Immature natural killer cell (primary cell): ENCODE results near the gene FGGY. TPM values are rescaled to one million over a fixed set of nuclear protein-coding genes. Genes with fewer than 3 reads are reported as not detected.

Experiments used
- DNase-seq, 3 donors: peaks; one replicate each; pipeline ENCODE4 v3.0.0; 2022; ENCODE audit warnings: mixed read lengths in 1 of 3
- H3K27ac Mint-ChIP-seq, 6 donors: one replicate each; pipeline ENCODE4 v1.8.0; 2020; ENCODE audit warnings: mixed read lengths in 6 of 6, mild to moderate bottlenecking in 5 of 6, inconsistent platforms in 4 of 6, moderate library complexity in 3 of 6
- H3K27me3 Mint-ChIP-seq, 3 donors: one replicate each; pipeline ENCODE4 v1.8.0; 2020 to 2021; ENCODE audit warnings: low read depth in 3 of 3, mild to moderate bottlenecking in 3 of 3, mixed read lengths in 3 of 3, moderate library complexity in 3 of 3, inconsistent platforms in 1 of 3
- H3K36me3 Mint-ChIP-seq, 3 donors: one replicate each; pipeline ENCODE4 v1.8.0; 2020; ENCODE audit warnings: mixed read lengths in 3 of 3, inconsistent platforms in 2 of 3, mild to moderate bottlenecking in 2 of 3
- H3K4me1 Mint-ChIP-seq, 2 donors: one replicate each; pipeline ENCODE4 v1.8.0; 2020; ENCODE audit warnings: inconsistent platforms in 2 of 2, mild to moderate bottlenecking in 2 of 2, mixed read lengths in 2 of 2, moderate library complexity in 1 of 2
- H3K4me3 Mint-ChIP-seq, 5 donors: one replicate each; pipeline ENCODE4 v1.8.0; 2020; ENCODE audit warnings: mild to moderate bottlenecking in 5 of 5, mixed read lengths in 5 of 5, inconsistent platforms in 3 of 5, moderate library complexity in 3 of 5
- H3K9me3 Mint-ChIP-seq, 6 donors: one replicate each; pipeline ENCODE4 v1.8.0; 2020; ENCODE audit warnings: mild to moderate bottlenecking in 6 of 6, mixed read lengths in 6 of 6, inconsistent platforms in 4 of 6, moderate library complexity in 3 of 6
- polyA plus RNA-seq, 3 donors: library from polyadenylated mRNA; unstranded; fragments of 300-500 nt; fragmentation: Illumina TruSeq; gene quantifications; one replicate each; pipeline ENCODE4 v1.2.3, GENCODE V29; 2021

FGGY gene
- polyA plus RNA-seq, 3 donors from 2014 or later: 4.0 to 8.4 (median 5.1) TPM

DNA sequence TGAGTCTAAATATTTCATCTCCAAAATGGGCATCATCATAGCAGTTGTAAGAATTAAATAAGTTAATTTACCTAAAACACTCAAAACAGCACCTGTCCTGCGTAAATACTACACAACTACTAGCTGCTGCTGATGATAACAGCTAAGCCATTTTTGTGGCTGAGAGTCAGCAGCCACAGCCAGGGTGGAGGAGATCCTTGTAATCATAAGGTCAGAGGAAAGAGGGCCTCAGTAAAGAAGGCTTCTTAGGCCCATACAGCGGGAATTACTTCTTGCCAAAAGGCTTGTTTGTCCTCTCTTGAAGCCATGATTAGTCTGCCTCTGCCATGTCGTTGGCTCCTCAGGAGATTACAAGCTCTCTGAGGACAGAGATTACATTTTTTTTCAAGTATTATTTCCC lies 245.0 kb downstream of the FGGY start:
- Mint-ChIP-seq H3K4me3 (no peak overlapping the region), H3K4me1 (peaks cover 27 to 32% of the 10 kb centered on the region in 2 donors), H3K27ac (peak overlapping the region in 2 of 6 donors; percentile 35 to 47), H3K27me3 (peaks cover 0 to 1% (median 0%) of the 10 kb centered on the region in 3 donors), H3K9me3 (no peaks in the 10 kb centered on the region), H3K36me3 (no peaks in the 10 kb centered on the region)
- no peak for DNase-seq

DNA sequence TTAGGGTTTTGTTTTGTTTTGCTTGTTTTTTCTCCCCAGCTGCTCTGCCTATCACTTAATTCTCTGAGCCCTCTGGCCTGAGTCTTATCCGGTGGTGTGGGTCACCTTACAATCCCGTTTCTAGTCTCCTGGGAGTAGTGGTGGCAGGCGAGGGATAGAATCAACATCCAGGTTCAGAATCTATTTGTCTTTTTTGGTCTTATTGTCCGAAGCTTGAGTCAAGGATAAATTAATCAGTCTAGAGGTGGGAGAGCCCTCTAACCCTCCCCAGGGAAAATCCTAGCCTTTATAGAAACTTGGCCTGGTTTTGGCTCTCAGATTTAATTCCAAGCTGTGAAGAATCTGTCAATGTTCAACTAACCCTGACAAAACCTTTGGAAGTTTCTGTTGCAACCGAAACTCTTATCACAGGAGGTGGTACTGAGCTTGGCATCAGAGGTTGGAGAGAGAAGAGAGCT lies 246.3 kb downstream of the FGGY start:
- H3K27ac Mint-ChIP-seq: peak overlapping the region in 5 of 6 donors; percentile 21 to 79 (median 43)
- DNase-seq: no peak
- peaks cover 27 to 33% of the 10 kb centered on the region in 2 donors for H3K4me1 Mint-ChIP-seq
- H3K9me3 Mint-ChIP-seq: no peaks in the 10 kb centered on the region
- no peaks in the 10 kb centered on the region for H3K36me3 Mint-ChIP-seq
- H3K27me3 Mint-ChIP-seq: peaks cover 0 to 2% (median 2%) of the 10 kb centered on the region in 3 donors
- H3K4me3 Mint-ChIP-seq: no peak overlapping the region

DNA sequence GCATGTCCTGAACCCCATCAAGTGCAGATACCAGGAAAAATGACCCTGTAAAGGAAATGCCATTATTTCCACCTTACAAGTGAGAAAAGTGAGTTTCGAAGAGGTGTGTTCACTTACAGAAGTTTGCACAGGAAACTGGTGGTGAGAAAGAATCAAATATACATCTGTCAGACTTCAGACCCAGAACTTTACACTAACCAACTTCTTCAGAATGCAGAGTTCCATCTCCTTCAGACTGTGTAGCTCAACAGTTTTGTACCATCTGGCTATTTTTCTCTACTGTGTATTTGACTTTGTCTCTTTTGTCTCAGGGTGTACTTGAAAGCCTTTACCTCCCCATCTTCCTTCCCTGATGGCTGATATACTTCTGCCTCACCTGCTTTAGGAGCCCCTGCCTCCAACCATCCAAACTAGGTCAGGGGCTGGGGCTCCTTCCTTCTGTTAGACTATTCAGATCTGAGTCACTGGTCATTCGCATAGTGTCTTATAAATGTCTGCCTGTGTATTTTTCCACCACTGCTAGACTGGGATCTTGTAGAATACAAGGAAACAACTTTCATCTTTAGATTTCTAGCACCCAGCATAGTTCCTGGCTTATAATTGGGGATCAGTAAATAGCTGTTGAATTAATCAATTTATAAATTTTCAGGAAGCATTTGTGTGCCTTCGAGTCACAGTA lies 247.9 kb downstream of the FGGY start:
- Mint-ChIP-seq H3K27ac (peak overlapping the region; percentile 30 to 85 (median 74)), H3K36me3 (no peaks in the 10 kb centered on the region), H3K4me1 (peaks cover 27 to 33% of the 10 kb centered on the region in 2 donors), H3K27me3 (peaks cover 0 to 3% (median 2%) of the 10 kb centered on the region in 3 donors), H3K4me3 (peak overlapping the region; percentile 48 to 68 (median 53)), H3K9me3 (peaks cover 0 to 2% (median 0%) of the 10 kb centered on the region in 6 donors)
- DNase-seq: peak in 1 of 3 donors; percentile 5

DNA sequence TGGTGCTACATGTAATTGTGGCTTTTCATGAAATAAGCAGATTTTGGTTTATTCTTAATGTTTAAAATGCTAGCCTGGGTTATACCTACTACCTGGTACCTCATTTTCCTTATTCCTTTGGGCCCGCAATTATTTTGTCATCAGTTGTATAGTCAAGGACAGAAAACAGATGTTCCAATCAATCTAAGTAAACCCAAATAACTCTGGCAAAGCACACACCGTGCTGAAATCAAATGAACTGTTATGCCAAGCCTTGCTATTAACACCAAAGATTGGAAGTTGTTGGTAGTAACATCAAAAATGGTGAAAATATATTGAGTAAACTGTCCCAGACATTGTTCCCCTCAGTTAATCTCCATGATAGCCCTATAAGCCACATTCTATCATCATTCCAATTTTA lies 248.9 kb downstream of the FGGY start:
- peaks cover 0 to 4% (median 2%) of the 10 kb centered on the region in 3 donors for H3K27me3 Mint-ChIP-seq
- H3K27ac Mint-ChIP-seq: peak overlapping the region in 2 of 6 donors; percentile 7 to 11
- peak overlapping the region in 1 of 5 donors; percentile 26 for H3K4me3 Mint-ChIP-seq
- H3K36me3 Mint-ChIP-seq: peaks cover 0 to 2% (median 0%) of the 10 kb centered on the region in 3 donors
- peaks cover 0 to 2% (median 0%) of the 10 kb centered on the region in 6 donors for H3K9me3 Mint-ChIP-seq
- H3K4me1 Mint-ChIP-seq: peaks cover 27 to 33% of the 10 kb centered on the region in 2 donors
- DNase-seq: no peak

DNA sequence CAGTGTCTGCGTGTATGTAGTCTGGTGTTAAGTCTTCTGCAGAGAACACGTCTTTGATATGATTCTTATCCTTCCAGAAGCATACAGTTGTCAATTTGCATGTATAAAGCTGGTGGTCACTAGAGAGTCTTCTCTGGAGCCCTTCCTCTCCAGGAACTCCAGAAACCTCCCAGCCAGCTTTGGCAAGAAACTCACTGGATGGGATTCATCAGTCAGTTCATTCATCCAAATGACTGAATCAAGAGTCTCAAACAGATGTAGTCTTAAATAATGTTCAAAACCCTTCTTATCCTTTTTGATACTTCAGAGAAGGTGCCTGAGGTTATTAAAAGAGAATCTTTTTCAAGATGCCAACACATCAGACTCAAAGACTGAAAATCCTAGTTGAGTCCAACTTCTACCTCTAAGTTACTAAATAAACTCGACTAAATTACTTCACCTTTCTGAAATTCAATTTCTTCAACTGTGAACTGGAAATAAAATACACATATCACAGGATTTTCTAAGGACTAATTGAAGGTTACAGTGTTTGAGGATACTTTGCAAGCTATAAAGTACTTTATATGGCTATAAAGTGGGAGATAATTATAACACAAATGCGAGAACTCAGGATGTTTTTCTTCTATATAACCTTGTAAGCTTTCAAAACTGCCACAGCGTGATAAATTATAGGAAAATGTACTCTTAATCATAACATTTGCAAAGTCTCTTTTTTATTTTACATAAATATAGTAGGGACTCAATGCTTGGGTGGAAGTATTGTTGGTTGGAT lies 252.4 kb downstream of the FGGY start:
- no peak for DNase-seq
- peaks cover 0 to 18% (median 4%) of the 10 kb centered on the region in 3 donors for H3K36me3 Mint-ChIP-seq
- peaks cover 0 to 5% (median 2%) of the 10 kb centered on the region in 3 donors for H3K27me3 Mint-ChIP-seq
- peaks cover 0 to 2% (median 0%) of the 10 kb centered on the region in 6 donors for H3K9me3 Mint-ChIP-seq
- H3K4me3 Mint-ChIP-seq: no peak overlapping the region
- no peak overlapping the region for H3K27ac Mint-ChIP-seq
- peaks cover 20 to 21% of the 10 kb centered on the region in 2 donors for H3K4me1 Mint-ChIP-seq

DNA sequence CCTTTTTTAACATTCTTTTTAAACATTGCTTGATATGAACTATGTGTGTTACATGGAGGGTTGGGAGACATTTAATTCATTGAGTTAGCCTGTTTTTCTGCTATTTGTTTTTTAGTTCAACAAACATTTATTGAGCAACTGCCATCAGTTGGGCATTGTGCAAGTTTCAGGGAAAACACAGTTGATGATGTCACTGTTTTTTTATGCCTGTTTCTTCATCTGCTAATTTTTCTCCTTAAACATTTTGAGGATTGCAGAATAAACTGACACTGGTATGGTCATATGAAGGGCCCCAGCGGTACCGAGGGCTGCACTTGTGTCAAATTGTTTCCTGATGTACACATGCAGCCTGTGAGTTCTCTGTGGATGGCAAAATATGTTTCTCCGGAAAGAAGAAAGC lies 253.0 kb downstream of the FGGY start:
- no peak overlapping the region for H3K4me3 Mint-ChIP-seq
- H3K27ac Mint-ChIP-seq: no peak overlapping the region
- H3K36me3 Mint-ChIP-seq: peaks cover 6 to 24% (median 11%) of the 10 kb centered on the region in 3 donors
- no peak for DNase-seq
- peaks cover 14% of the 10 kb centered on the region in 2 donors for H3K4me1 Mint-ChIP-seq
- peaks cover 0 to 5% (median 2%) of the 10 kb centered on the region in 3 donors for H3K27me3 Mint-ChIP-seq
- peaks cover 0 to 2% (median 0%) of the 10 kb centered on the region in 6 donors for H3K9me3 Mint-ChIP-seq

DNA sequence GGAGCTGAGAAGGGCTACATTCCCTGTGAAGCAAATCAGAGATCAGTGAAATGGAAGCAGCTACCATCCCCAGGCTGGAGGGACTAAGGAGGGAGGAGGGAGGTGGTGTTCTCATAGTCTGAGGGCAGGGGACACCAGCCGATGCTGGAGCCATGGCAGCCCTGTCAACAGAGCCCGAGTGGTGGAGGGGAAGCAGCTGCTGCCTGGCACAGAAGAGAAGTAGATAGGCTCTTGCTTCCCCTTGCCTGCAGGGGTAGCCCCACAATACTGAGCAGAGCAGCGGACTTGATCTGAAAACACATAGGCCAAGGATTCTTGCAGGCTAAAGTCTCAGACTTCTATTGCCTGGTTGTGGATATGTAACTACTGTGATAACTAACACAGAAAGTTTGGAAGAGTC lies 255.1 kb downstream of the FGGY start:
- DNase-seq: no peak
- H3K4me3 Mint-ChIP-seq: no peak overlapping the region
- peaks cover 0 to 5% (median 0%) of the 10 kb centered on the region in 6 donors for H3K9me3 Mint-ChIP-seq
- no peak overlapping the region for H3K27ac Mint-ChIP-seq
- peaks cover 0 to 5% (median 2%) of the 10 kb centered on the region in 3 donors for H3K27me3 Mint-ChIP-seq
- H3K4me1 Mint-ChIP-seq: peaks cover 0 to 1% of the 10 kb centered on the region in 2 donors
- peaks cover 18 to 34% (median 28%) of the 10 kb centered on the region in 3 donors for H3K36me3 Mint-ChIP-seq

DNA sequence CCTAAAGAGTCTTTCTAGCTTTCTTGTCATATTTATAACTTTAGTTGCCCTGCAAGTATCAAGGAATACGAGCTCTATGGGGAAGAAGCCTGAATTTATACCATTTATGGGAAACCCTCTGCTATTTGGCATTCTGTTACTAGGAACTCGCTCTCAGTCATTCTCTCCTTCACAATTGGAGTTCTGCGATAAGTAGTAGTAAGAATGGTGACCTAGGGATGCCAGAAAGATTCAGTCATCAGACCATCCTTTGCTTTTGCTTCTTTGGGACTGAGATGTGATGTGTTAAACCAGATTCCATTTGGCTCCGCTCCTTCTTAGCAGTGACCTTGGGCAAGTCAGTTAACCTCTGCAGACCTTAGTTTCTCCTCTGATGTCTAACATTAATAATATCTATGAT lies 256.5 kb downstream of the FGGY start:
- Mint-ChIP-seq H3K4me3 (no peak overlapping the region), H3K9me3 (peaks cover 4 to 15% (median 12%) of the 10 kb centered on the region in 6 donors), H3K27me3 (peaks cover 0 to 4% (median 3%) of the 10 kb centered on the region in 3 donors), H3K36me3 (peaks cover 29 to 48% (median 41%) of the 10 kb centered on the region in 3 donors), H3K4me1 (no peaks in the 10 kb centered on the region), H3K27ac (no peak overlapping the region)
- no peak for DNase-seq

DNA sequence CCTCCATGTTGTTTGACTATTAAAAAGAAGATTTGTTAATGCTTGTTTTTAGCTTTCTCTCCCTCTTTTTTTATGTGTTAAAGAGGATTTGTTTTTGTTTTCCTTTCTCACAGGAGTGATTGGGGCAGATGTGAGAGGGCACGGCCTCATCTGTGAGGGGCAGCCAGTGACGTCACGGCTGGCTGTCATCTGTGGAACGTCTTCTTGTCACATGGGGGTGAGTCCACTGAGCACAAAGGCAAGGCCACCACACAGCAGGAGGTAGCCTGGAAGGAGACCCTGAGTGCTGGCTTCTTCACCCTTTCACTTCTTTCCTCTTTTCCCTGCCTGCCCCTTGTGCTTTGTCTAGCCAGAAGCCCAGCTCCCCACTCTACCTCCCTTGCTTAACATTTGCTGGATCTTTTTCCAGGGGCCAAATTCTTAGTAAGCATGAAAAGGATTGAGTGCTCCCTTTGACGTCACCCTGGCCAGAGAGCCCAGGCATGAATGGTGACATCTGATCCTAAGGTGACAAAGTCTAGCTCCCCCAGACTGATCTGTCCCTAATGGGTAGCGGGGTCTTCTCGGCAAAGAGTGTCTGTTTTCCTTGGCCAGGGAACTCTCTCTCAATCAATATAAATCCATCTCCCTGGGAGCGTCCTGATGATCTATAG lies 257.2 kb downstream of the FGGY start:
- peaks cover 6 to 20% (median 17%) of the 10 kb centered on the region in 6 donors for H3K9me3 Mint-ChIP-seq
- H3K27ac Mint-ChIP-seq: no peak overlapping the region
- H3K4me3 Mint-ChIP-seq: no peak overlapping the region
- H3K27me3 Mint-ChIP-seq: peaks cover 0 to 4% (median 3%) of the 10 kb centered on the region in 3 donors
- H3K36me3 Mint-ChIP-seq: peaks cover 37 to 55% (median 48%) of the 10 kb centered on the region in 3 donors
- no peak for DNase-seq
- H3K4me1 Mint-ChIP-seq: no peaks in the 10 kb centered on the region

DNA sequence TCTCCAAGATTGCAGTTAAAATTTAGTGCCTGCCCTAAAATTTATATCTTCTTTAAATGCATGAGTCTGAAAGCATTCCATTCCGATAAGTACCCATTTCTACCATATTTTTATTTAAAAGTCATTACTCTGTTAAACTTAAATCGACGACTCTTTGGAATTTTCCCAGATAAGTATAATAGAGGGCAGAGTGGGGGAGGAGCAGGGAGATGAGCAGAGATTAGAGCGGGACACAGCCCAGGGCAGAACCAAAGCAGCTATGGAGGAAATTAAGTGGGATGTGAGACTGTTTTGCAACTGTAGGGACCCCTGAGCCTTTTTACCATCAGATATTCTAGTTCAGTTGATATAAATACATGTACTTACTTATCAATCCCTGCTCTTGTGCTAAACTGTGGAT lies 257.9 kb downstream of the FGGY start:
- no peak overlapping the region for H3K27ac Mint-ChIP-seq
- DNase-seq: no peak
- H3K27me3 Mint-ChIP-seq: peaks cover 0 to 4% (median 2%) of the 10 kb centered on the region in 3 donors
- H3K9me3 Mint-ChIP-seq: peaks cover 6 to 23% (median 17%) of the 10 kb centered on the region in 6 donors
- H3K4me3 Mint-ChIP-seq: no peak overlapping the region
- H3K4me1 Mint-ChIP-seq: peaks cover 0 to under 1% of the 10 kb centered on the region in 2 donors
- H3K36me3 Mint-ChIP-seq: peaks cover 39 to 60% (median 48%) of the 10 kb centered on the region in 3 donors

DNA sequence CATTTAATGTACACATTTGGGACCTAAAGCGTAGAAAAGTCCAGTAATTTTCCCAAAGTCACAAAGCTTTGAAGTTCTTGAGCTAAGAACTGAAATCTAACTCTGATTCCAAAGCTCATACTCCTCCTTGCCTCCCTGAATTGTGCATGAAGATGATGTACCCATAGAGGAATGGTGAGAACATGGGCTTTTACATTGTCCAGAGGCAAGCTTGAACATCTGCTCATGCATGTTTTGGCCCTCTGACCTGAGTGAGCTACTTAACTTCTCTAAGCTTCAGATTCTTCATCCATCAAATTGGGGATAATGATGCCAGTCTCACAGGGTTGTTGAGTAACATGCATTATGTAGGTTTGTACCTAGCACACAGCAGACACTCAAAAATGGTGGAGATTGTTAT lies 259.5 kb downstream of the FGGY start:
- peaks cover 0 to 4% (median 4%) of the 10 kb centered on the region in 3 donors for H3K27me3 Mint-ChIP-seq
- H3K36me3 Mint-ChIP-seq: peaks cover 39 to 53% (median 52%) of the 10 kb centered on the region in 3 donors
- no peak overlapping the region for H3K4me3 Mint-ChIP-seq
- peaks cover 8 to 17% of the 10 kb centered on the region in 2 donors for H3K4me1 Mint-ChIP-seq
- no peak overlapping the region for H3K27ac Mint-ChIP-seq
- DNase-seq: no peak
- H3K9me3 Mint-ChIP-seq: peaks cover 6 to 23% (median 17%) of the 10 kb centered on the region in 6 donors

DNA sequence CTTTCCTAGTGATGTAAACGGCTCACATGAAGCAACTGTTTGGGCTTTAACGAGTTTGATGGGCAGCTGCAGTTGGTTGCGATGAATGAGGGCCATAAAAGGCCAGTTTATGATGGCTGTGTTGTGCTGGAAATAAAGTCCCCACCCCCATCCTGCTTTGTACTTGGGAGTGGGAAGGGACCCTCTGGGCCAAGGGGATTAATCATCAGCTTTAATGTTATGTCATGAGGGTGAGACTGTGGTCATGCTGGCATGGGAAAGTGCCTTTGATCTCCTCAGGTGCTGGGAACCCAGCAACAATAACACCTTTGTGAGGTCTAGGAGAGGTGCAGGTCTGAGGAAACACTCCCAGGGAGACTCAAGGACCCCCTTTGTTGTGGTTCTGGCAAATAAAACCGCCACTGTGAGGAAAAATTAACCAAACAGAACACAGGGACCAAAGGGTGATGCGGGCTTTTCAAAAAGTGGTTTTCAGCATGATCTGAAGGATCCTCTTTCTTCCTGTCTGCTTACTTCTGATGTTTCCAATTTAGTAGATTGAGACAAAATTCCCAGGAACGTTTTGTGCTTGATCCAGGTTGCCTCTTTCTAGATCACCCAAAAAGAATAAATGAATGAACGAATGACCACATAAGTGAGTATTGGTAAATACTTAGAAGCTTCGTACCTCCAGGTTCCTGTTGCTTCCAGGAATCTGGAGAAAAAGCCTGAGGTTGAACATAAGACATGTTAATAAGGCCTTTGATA lies 260.1 kb downstream of the FGGY start:
- no peak for DNase-seq
- Mint-ChIP-seq H3K36me3 (peaks cover 39 to 52% (median 50%) of the 10 kb centered on the region in 3 donors), H3K4me3 (no peak overlapping the region), H3K4me1 (peaks cover 9 to 18% of the 10 kb centered on the region in 2 donors), H3K9me3 (peaks cover 6 to 23% (median 17%) of the 10 kb centered on the region in 6 donors), H3K27me3 (peaks cover 0 to 4% (median 4%) of the 10 kb centered on the region in 3 donors), H3K27ac (no peak overlapping the region)

DNA sequence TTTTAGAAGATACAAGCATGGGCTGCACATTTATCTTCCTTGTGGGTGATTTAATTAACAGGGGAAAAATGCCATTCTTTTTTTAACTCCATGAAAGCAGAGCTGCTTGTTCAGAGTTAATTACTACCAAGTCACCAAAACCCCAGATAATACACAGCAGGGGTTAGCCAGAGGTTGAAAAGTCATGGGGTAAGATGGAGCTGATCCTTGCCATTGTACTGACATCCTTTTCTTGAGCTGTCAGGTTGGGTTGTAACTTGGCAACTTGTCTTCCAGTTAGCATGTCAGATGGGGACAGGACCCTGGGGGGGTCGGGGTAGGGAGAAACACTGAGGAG lies 260.6 kb downstream of the FGGY start:
- no peak overlapping the region for H3K4me3 Mint-ChIP-seq
- no peak for DNase-seq
- no peak overlapping the region for H3K27ac Mint-ChIP-seq
- peaks cover 0 to 4% (median 4%) of the 10 kb centered on the region in 3 donors for H3K27me3 Mint-ChIP-seq
- H3K36me3 Mint-ChIP-seq: peaks cover 39 to 52% (median 50%) of the 10 kb centered on the region in 3 donors
- peaks cover 6 to 23% (median 17%) of the 10 kb centered on the region in 6 donors for H3K9me3 Mint-ChIP-seq
- peaks cover 9 to 18% of the 10 kb centered on the region in 2 donors for H3K4me1 Mint-ChIP-seq
